ENCODE measurements around the gene GFAP. TPM values are rescaled to one million over a fixed set of nuclear protein-coding genes. Genes with fewer than 3 reads are reported as not detected.

GFAP gene
- total and polyA plus RNA-seq, 4 donors: 0.24 to 0.42 (median 0.33) TPM; not detected in 1

- TF ChIP-seq SP1 (IDR thresholded peaks at IDR 0.05) (no peak), RXRA (IDR thresholded peaks at IDR 0.05) (no peak), ATF3 (IDR thresholded peaks at IDR 0.05) (no peak), REST (IDR thresholded peaks at IDR 0.05) (no peak), FOXA2 (IDR thresholded peaks at IDR 0.05) (no peak), HNF4G (IDR thresholded peaks at IDR 0.05) (no peak), FOXA1 (IDR thresholded peaks at IDR 0.05) (no peak), ZBTB33 (IDR thresholded peaks at IDR 0.05) (no peak), RAD21 (IDR thresholded peaks at IDR 0.05) (no peak), MAX (IDR thresholded peaks at IDR 0.05) (no peak)
- WGBS: 93% methylated on average over 17 of the region's 17 CpGs
- no peak for DNase-seq (ENCODE audit: low spot score)
- H3K27me3 ChIP-seq (ENCODE audit: control insufficient read depth in 4 of 4, insufficient read depth in 4 of 4, low read length in 3 of 4): no peaks in the 10 kb centered on the region
- H3K27ac ChIP-seq (ENCODE audit: low read depth in 1 of 2, low read length in 2 of 2): no peak overlapping the region
- H3K4me1 ChIP-seq (ENCODE audit: control insufficient read depth in 4 of 4, insufficient read depth in 4 of 4, low read length in 3 of 4): peaks cover 6 to 22% (median 19%) of the 10 kb centered on the region in 4 donors
- no peak overlapping the region for H3K9ac ChIP-seq (ENCODE audit: low read depth in 1 of 2, low read length in 2 of 2)
- no peaks in the 10 kb centered on the region for H3K9me3 ChIP-seq (ENCODE audit: control insufficient read depth in 4 of 4, low read length in 3 of 4)
- no peak overlapping the region for H3K4me3 ChIP-seq (ENCODE audit: low read depth in 1 of 3, low read length in 3 of 3)
- no peaks in the 10 kb centered on the region for H3K36me3 ChIP-seq (ENCODE audit: control insufficient read depth in 4 of 4, insufficient read depth in 3 of 4, low read depth in 1 of 4, low read length in 3 of 4)
Observed at GRCh38 chr17:44902135-44902760, 13.1 kb downstream of the GFAP start.

- H3K36me3 ChIP-seq (ENCODE audit: control insufficient read depth in 4 of 4, insufficient read depth in 3 of 4, low read depth in 1 of 4, low read length in 3 of 4): no peaks in the 10 kb centered on the region
- no peaks in the 10 kb centered on the region for H3K27me3 ChIP-seq (ENCODE audit: control insufficient read depth in 4 of 4, insufficient read depth in 4 of 4, low read length in 3 of 4)
- H3K4me3 ChIP-seq (ENCODE audit: low read depth in 1 of 3, low read length in 3 of 3): no peak overlapping the region
- H3K4me1 ChIP-seq (ENCODE audit: control insufficient read depth in 4 of 4, insufficient read depth in 4 of 4, low read length in 3 of 4): peaks cover 6 to 22% (median 19%) of the 10 kb centered on the region in 4 donors
- no peak overlapping the region for H3K9ac ChIP-seq (ENCODE audit: low read depth in 1 of 2, low read length in 2 of 2)
- no peak for DNase-seq (ENCODE audit: low spot score)
- TF ChIP-seq REST (IDR thresholded peaks at IDR 0.05) (no peak), YY1 (IDR thresholded peaks at IDR 0.05) (no peak), NR2F2 (IDR thresholded peaks at IDR 0.05) (no peak), JUND (IDR thresholded peaks at IDR 0.05) (no peak), ATF3 (IDR thresholded peaks at IDR 0.05) (no peak), HNF4A (conservative IDR thresholded peaks at IDR 0.05) (no peak), HNF4G (IDR thresholded peaks at IDR 0.05) (no peak), RAD21 (IDR thresholded peaks at IDR 0.05) (no peak), TAF1 (conservative IDR thresholded peaks at IDR 0.05) (no peak), GABPA (IDR thresholded peaks at IDR 0.05 in 1 of 2, conservative IDR thresholded peaks at IDR 0.05 in 1 of 2) (no peak), MAX (IDR thresholded peaks at IDR 0.05) (no peak), RXRA (IDR thresholded peaks at IDR 0.05) (no peak)
- 78% methylated on average over 4 of the region's 4 CpGs for WGBS
- H3K9me3 ChIP-seq (ENCODE audit: control insufficient read depth in 4 of 4, low read length in 3 of 4): no peaks in the 10 kb centered on the region
- H3K27ac ChIP-seq (ENCODE audit: low read depth in 1 of 2, low read length in 2 of 2): no peak overlapping the region
Observed at GRCh38 chr17:44901411-44901921, 13.8 kb downstream of the GFAP start.

All from liver (tissue), 9 donors.